H9 (cell line): ENCODE results near the gene GALNT9. TPM values are rescaled to one million over a fixed set of nuclear protein-coding genes. Genes with fewer than 3 reads are reported as not detected.

ENCODE experiments used
- DNase-seq: peaks from one replicate; pipeline ENCODE4 v3.0.0-alpha.2; 2017
- H2AFZ ChIP-seq: one replicate; pipeline ENCODE4 v1.6.1; 2013; ENCODE audit warnings: mild to moderate bottlenecking, low read length, control low read depth, moderate library complexity
- H2AK5ac ChIP-seq: 2 replicates; pipeline ENCODE4 v1.6.1; 2013; ENCODE audit warnings: low read length, control low read depth, mixed read lengths; ENCODE audit not compliant: insufficient read length
- H2BK120ac ChIP-seq: one replicate; pipeline ENCODE4 v1.6.1; 2013; ENCODE audit warnings: low read depth, mild to moderate bottlenecking, low read length, control low read depth, inconsistent platforms; ENCODE audit not compliant: poor library complexity, severe bottlenecking
- H2BK12ac ChIP-seq: 2 replicates; pipeline ENCODE4 v1.6.1; 2013; ENCODE audit warnings: low read length, control low read depth, mixed read lengths, low read depth; ENCODE audit not compliant: insufficient read length
- H2BK15ac ChIP-seq: 2 replicates; pipeline ENCODE4 v1.6.1; 2013; ENCODE audit warnings: low read depth, low read length, control low read depth
- H2BK20ac ChIP-seq: one replicate; pipeline ENCODE4 v1.6.1; 2013; ENCODE audit warnings: low read depth, mild to moderate bottlenecking, low read length, control low read depth, inconsistent platforms; ENCODE audit not compliant: poor library complexity, severe bottlenecking
- H2BK5ac ChIP-seq: 2 replicates; pipeline ENCODE4 v1.6.1; 2013; ENCODE audit warnings: low read length, control low read depth, mixed read lengths; ENCODE audit not compliant: insufficient read length
- H3K14ac ChIP-seq: 2 replicates; pipeline ENCODE4 v1.6.1; 2013; ENCODE audit warnings: low read length, control low read depth; ENCODE audit not compliant: insufficient read depth
- H3K18ac ChIP-seq: 2 replicates; pipeline ENCODE4 v1.6.1; 2013; ENCODE audit warnings: low read depth, mild to moderate bottlenecking, mixed read lengths, low read length, control low read depth; ENCODE audit not compliant: insufficient read length
- H3K23ac ChIP-seq: 2 replicates; pipeline ENCODE4 v1.6.1; 2013; ENCODE audit warnings: low read length, control low read depth, mixed read lengths, low read depth; ENCODE audit not compliant: insufficient read length
- H3K23me2 ChIP-seq: 2 replicates; pipeline ENCODE4 v1.6.1; 2013; ENCODE audit warnings: low read depth, mild to moderate bottlenecking, mixed read lengths, low read length, control low read depth; ENCODE audit not compliant: insufficient read length, poor library complexity, severe bottlenecking
- H3K27ac ChIP-seq: 2 replicates; pipeline ENCODE4 v1.5.1; 2013; ENCODE audit warnings: low read length, control low read depth, mixed read lengths, low read depth; ENCODE audit not compliant: insufficient read length
- H3K27me3 ChIP-seq: 2 replicates; pipeline ENCODE4 v1.6.1; 2013; ENCODE audit warnings: low read length, control low read depth, inconsistent platforms; ENCODE audit not compliant: insufficient read depth
- H3K4ac ChIP-seq: 2 replicates; pipeline ENCODE4 v1.6.1; 2013; ENCODE audit warnings: low read depth, mild to moderate bottlenecking, control low read depth, inconsistent platforms, low read length, moderate library complexity
- H3K4me1 ChIP-seq: 2 replicates; pipeline ENCODE4 v1.6.1; 2013; ENCODE audit warnings: low read length, control low read depth, inconsistent platforms; ENCODE audit not compliant: insufficient read depth
- H3K4me2 ChIP-seq: 2 replicates; pipeline ENCODE4 v1.6.1; 2013; ENCODE audit warnings: low read length, control low read depth, mixed read lengths; ENCODE audit not compliant: insufficient read length, insufficient read depth
- H3K56ac ChIP-seq: 2 replicates; pipeline ENCODE4 v1.6.1; 2013; ENCODE audit warnings: low read depth, mild to moderate bottlenecking, mixed read lengths, low read length, control low read depth; ENCODE audit not compliant: insufficient read length
- H3K79me1 ChIP-seq: 2 replicates; pipeline ENCODE4 v1.6.1; 2013; ENCODE audit warnings: low read depth, mild to moderate bottlenecking, moderate library complexity, low read length, control low read depth, inconsistent platforms; ENCODE audit not compliant: insufficient read depth, poor library complexity, severe bottlenecking
- H3K79me2 ChIP-seq: 2 replicates; pipeline ENCODE4 v1.6.1; 2013; ENCODE audit warnings: low read length, control low read depth, inconsistent platforms; ENCODE audit not compliant: insufficient read depth
- H3K9ac ChIP-seq: 2 replicates; pipeline ENCODE4 v1.6.1; 2013; ENCODE audit warnings: low read length, control low read depth, mixed read lengths; ENCODE audit not compliant: insufficient read length; ENCODE audit errors: extremely low read depth
- H3K9me3 ChIP-seq: one replicate; pipeline ENCODE4 v1.6.1; 2013; ENCODE audit warnings: low read depth, low read length, inconsistent platforms; ENCODE audit not compliant: control insufficient read depth
- H3T11ph ChIP-seq: one replicate; pipeline ENCODE4 v1.6.1; 2013; ENCODE audit warnings: mild to moderate bottlenecking, low read length, control low read depth, inconsistent platforms
- H4K20me1 ChIP-seq: one replicate; pipeline ENCODE4 v1.6.1; 2013; ENCODE audit not compliant: control insufficient read depth, insufficient read length, insufficient read depth
- H4K5ac ChIP-seq: 2 replicates; pipeline ENCODE4 v1.6.1; 2013; ENCODE audit warnings: low read depth, mild to moderate bottlenecking, mixed read lengths, low read length, control low read depth; ENCODE audit not compliant: insufficient read length
- H4K8ac ChIP-seq: replicated peaks from 2 replicates; pipeline ENCODE4 v1.6.1; 2013; ENCODE audit warnings: low read length, control low read depth, mixed read lengths, low read depth; ENCODE audit not compliant: insufficient read length
- H4K91ac ChIP-seq: 2 replicates; pipeline ENCODE4 v1.6.1; 2013; ENCODE audit warnings: low read depth, mild to moderate bottlenecking, moderate library complexity, mixed read lengths, low read length, control low read depth; ENCODE audit not compliant: insufficient read length
- H3K27ac Mint-ChIP-seq, 3 experiments: 2 replicates in 2 of 3; 3 replicates in 1 of 3; pipeline ENCODE4 v1.8.0; 2020 to 2021; ENCODE audit warnings: mixed read lengths in 3 of 3, mild to moderate bottlenecking in 1 of 3, moderate library complexity in 1 of 3
- H3K27me3 Mint-ChIP-seq: 2 replicates; pipeline ENCODE4 v1.8.0; 2021; ENCODE audit warnings: low read depth, mild to moderate bottlenecking, moderate library complexity, mixed read lengths
- H3K36me3 Mint-ChIP-seq, 3 experiments: 2 replicates in 2 of 3; 3 replicates in 1 of 3; pipeline ENCODE4 v1.8.0; 2020 to 2021; ENCODE audit warnings: low read depth in 3 of 3, mixed read lengths in 3 of 3; ENCODE audit not compliant: insufficient read depth in 1 of 3
- H3K4me1 Mint-ChIP-seq, 2 experiments: 2 replicates each; pipeline ENCODE4 v1.8.0; 2020; ENCODE audit warnings: mixed read lengths in 2 of 2
- H3K4me3 Mint-ChIP-seq, 2 experiments: 2 replicates in 1 of 2; 3 replicates in 1 of 2; pipeline ENCODE4 v1.8.0; 2020 to 2021; ENCODE audit warnings: mild to moderate bottlenecking in 2 of 2, mixed read lengths in 2 of 2, moderate library complexity in 1 of 2
- H3K9me3 Mint-ChIP-seq, 2 experiments: 2 replicates in 1 of 2; 3 replicates in 1 of 2; pipeline ENCODE4 v1.8.0; 2020; ENCODE audit warnings: mild to moderate bottlenecking in 2 of 2, mixed read lengths in 2 of 2, moderate library complexity in 1 of 2
- WGBS: extraction: QIAGEN DNeasy Blood & Tissue Kit; methylation state at CpG from one replicate; pipeline ENCODE4 v1.1.7; 2013; ENCODE audit warnings: missing lambda C conversion rate, low lambda C conversion rate, mixed read lengths; ENCODE audit not compliant: insufficient read length; ENCODE audit errors: extremely low coverage; 5-methylcytosine and 5-hydroxymethylcytosine counted together
- total RNA-seq: library from RNA; stranded (reverse); gene quantifications from 2 replicates; pipeline ENCODE4 v1.2.1, GENCODE V29; 2021
- TF ChIP-seq, protein P1 (sequence below): fragments of 200-600 bp; sonication (generic); conservative IDR thresholded peaks from 3 replicates; pipeline ENCODE4 v1.8.0; 2021; ENCODE audit warnings: antibody characterized with exemption, mild to moderate bottlenecking

Gene GALNT9
- total RNA-seq, 1 experiment from 2014 or later, result 0.35 TPM

DNA sequence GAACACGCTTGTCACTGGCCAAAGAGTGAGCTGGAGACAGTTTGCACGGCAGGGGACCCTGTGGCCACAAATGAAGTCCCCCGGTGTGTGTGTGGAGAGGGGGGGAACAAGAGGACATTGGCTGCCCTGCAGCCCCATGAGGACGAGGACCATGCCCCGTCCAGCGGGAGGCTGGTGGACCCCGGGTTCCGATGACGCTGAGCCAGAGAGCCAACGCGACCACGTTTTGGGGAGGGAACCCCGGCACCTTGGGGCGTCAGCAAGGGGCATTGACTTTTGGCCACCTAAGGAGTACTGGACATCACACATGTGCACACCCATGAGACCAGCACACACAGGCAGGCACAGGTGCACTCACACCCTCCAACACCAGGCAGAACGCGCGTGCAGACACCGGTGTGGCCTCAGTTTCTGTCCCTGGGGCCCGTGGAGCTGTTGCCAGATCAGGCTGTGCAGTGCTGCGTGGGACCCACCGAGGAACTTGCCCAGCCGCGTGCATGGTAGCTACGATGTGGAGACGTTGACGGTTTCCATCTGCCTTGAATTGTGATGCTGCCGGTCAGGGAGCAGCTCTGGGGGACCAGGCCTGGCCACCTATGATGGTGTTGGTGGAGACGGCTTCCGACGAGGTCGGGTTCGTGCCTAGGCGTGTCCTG, 158.6 kb downstream of the GALNT9 start:
- H4K8ac ChIP-seq, result no peak overlapping the region
- Mint-ChIP-seq H3K4me1 (peaks cover 0 to 3% of the 10 kb centered on the region in 2 experiments; a peak in 1 of 4 replicates), H3K27ac (no peak overlapping the region), H3K4me3 (no peak overlapping the region), H3K27me3 (peaks cover 72% of the 10 kb centered on the region), H3K36me3 (peaks cover 0 to 6% (median 0%) of the 10 kb centered on the region in 3 experiments; a peak in 1 of 7 replicates), H3K9me3 (peaks cover 9 to 13% of the 10 kb centered on the region in 2 experiments; a peak in 4 of 5 replicates)
- DNase-seq, result no peak
- no peak overlapping the region for H2BK15ac ChIP-seq
- no peak overlapping the region for H2BK20ac ChIP-seq
- H3K9me3 ChIP-seq, result no peaks in the 10 kb centered on the region
- no peak overlapping the region for H3K14ac ChIP-seq
- H4K5ac ChIP-seq, result no peak overlapping the region
- H3K4me2 ChIP-seq, result no peak overlapping the region
- no peak overlapping the region for H2AK5ac ChIP-seq
- no peaks in the 10 kb centered on the region for H3K79me1 ChIP-seq
- H2BK120ac ChIP-seq, result no peak overlapping the region
- no peak overlapping the region for H3T11ph ChIP-seq
- no peak overlapping the region for H3K18ac ChIP-seq
- H3K79me2 ChIP-seq, result no peaks in the 10 kb centered on the region
- WGBS, result no CpG with 5 or more reads among the region's 33 CpGs
- TF ChIP-seq, protein P1, sequence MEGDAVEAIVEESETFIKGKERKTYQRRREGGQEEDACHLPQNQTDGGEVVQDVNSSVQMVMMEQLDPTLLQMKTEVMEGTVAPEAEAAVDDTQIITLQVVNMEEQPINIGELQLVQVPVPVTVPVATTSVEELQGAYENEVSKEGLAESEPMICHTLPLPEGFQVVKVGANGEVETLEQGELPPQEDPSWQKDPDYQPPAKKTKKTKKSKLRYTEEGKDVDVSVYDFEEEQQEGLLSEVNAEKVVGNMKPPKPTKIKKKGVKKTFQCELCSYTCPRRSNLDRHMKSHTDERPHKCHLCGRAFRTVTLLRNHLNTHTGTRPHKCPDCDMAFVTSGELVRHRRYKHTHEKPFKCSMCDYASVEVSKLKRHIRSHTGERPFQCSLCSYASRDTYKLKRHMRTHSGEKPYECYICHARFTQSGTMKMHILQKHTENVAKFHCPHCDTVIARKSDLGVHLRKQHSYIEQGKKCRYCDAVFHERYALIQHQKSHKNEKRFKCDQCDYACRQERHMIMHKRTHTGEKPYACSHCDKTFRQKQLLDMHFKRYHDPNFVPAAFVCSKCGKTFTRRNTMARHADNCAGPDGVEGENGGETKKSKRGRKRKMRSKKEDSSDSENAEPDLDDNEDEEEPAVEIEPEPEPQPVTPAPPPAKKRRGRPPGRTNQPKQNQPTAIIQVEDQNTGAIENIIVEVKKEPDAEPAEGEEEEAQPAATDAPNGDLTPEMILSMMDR, result no peak
- no peak overlapping the region for H4K91ac ChIP-seq
- H3K23me2 ChIP-seq, result no peaks in the 10 kb centered on the region
- H3K23ac ChIP-seq, result no peak overlapping the region
- no peaks in the 10 kb centered on the region; the same call in 1 of the 2 replicates for H3K27me3 ChIP-seq
- H3K27ac ChIP-seq, result no peak overlapping the region
- no peak overlapping the region for H2BK5ac ChIP-seq
- no peak overlapping the region for H3K4ac ChIP-seq
- no peak overlapping the region for H3K56ac ChIP-seq
- no peak overlapping the region for H2AFZ ChIP-seq
- no peaks in the 10 kb centered on the region for H3K4me1 ChIP-seq
- H2BK12ac ChIP-seq, result no peak overlapping the region
- no peaks in the 10 kb centered on the region for H4K20me1 ChIP-seq
- H3K9ac ChIP-seq, result no peak overlapping the region
